Tibial nerve (tissue), 4 donors: ENCODE results near the gene ZBTB20.

Source experiments
- CTCF ChIP-seq, 5 experiments: fragments of 200-600 bp in 3 of 5; fragments of 450-650 bp in 2 of 5; sonication (generic) in 3 of 5; IDR thresholded peaks; one replicate each; pipeline ENCODE4 v1.5.1; 2016 to 2019; ENCODE audit warnings: antibody characterized with exemption in 5 of 5, mild to moderate bottlenecking in 3 of 5, moderate library complexity in 2 of 5
- EP300 ChIP-seq, 2 donors: sonication (generic); formaldehyde crosslinking; IDR thresholded peaks; one replicate each; pipeline ENCODE4 v1.6.1; 2017; ENCODE audit warnings: antibody characterized with exemption in 2 of 2, mild to moderate bottlenecking in 1 of 2
- POLR2A ChIP-seq, 2 donors: fragments of 450-650 bp; IDR thresholded peaks; one replicate each; pipeline ENCODE4 v1.6.1; 2017; ENCODE audit warnings: antibody characterized with exemption in 2 of 2, mild to moderate bottlenecking in 2 of 2, moderate library complexity in 2 of 2

- TF ChIP-seq CTCF (IDR thresholded peaks at IDR 0.05) (no peak), POLR2A (IDR thresholded peaks at IDR 0.05) (no peak), EP300 (IDR thresholded peaks at IDR 0.05) (no peak)
Observed at GRCh38 chr3:114490829-114491228, 656.3 kb downstream of the ZBTB20 start.
